Upper lobe of left lung (tissue), 4 donors: ENCODE measurements around the gene RADX.

ENCODE experiments used
- CTCF ChIP-seq, 6 experiments: fragments of 450-650 bp in 4 of 6; fragments of 200-600 bp in 2 of 6; sonication (generic) in 2 of 6; IDR thresholded peaks; one replicate each; pipeline ENCODE4 v1.5.1; 2016 to 2019; ENCODE audit warnings: antibody characterized with exemption in 6 of 6
- POLR2A ChIP-seq, 4 donors: fragments of 450-650 bp; IDR thresholded peaks; one replicate each; pipeline ENCODE4 v1.5.1; 2016 to 2017; ENCODE audit warnings: antibody characterized with exemption in 4 of 4, mild to moderate bottlenecking in 2 of 4
- POLR2AphosphoS5 ChIP-seq, 2 donors: sonication (generic); formaldehyde crosslinking; IDR thresholded peaks; one replicate each; pipeline ENCODE4 v1.5.1; 2017; ENCODE audit warnings: antibody characterized with exemption in 2 of 2

GRCh38 chrX:106613277-106613676 is 1.5 kb downstream of the RADX start:
- TF ChIP-seq CTCF (IDR thresholded peaks at IDR 0.05) (no peak), POLR2AphosphoS5 (IDR thresholded peaks at IDR 0.05) (no peak), POLR2A (IDR thresholded peaks at IDR 0.05) (no peak)
